ENCODE results near the gene TSPAN9. TPM values are rescaled to one million over a fixed set of nuclear protein-coding genes. Genes with fewer than 3 reads are reported as not detected.

TSPAN9 gene
- total RNA-seq, 1 donor from 2014 or later: 22.4 TPM

- DNase-seq (ENCODE audit: low spot score in 2 of 2) (no peak), FAIRE-seq (no peak)
Measured at GRCh38 chr12:3231399-3231876, 154.3 kb downstream of the TSPAN9 start.

DNA sequence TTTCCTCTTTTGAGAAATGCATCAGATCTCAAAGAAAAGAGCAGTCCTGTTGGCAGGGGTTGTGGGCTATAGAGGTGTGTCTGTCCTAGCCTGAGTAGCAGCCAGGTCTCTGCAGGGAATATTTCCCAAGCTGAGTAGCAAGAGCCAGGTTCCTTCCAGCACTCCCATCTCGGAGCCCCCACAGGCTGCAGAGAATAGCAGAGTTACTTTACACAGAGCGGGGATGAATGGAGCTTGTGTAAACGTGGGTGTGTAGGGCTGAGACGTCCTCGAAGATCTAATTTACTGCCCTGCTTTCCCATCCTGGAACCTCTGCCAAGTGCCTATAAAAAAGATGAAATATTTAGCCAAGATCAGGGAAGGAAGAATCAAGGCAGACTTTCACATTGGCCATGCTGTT is 156.6 kb downstream of the TSPAN9 start:
- no peak for DNase-seq (ENCODE audit: low spot score in 2 of 2)
- FAIRE-seq: no peak

GRCh38 chr12:3236345-3237187 is 159.4 kb downstream of the TSPAN9 start:
- FAIRE-seq (no peak), DNase-seq (ENCODE audit: low spot score in 2 of 2) (no peak)

DNA sequence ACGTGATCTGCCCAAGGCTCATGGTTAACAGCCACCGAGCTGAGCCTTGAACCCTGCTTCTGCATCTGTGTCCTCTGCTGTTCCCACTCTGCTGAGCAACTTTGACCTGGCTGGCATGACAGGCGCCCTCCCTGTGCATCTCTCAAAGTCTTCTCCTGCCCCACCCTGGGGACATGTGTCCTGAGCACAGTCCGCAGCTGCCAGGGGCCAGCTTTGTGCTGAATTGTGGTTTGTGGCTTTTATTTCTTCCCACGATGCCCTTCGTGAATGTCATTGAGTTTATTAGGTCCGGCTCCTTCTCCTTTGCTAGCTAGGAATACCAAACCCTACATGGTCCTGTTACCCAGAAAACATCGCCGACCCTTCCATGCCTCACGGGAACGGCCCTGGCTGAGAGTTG is 161.0 kb downstream of the TSPAN9 start:
- no peak for DNase-seq (ENCODE audit: low spot score in 2 of 2)
- FAIRE-seq: no peak

DNA sequence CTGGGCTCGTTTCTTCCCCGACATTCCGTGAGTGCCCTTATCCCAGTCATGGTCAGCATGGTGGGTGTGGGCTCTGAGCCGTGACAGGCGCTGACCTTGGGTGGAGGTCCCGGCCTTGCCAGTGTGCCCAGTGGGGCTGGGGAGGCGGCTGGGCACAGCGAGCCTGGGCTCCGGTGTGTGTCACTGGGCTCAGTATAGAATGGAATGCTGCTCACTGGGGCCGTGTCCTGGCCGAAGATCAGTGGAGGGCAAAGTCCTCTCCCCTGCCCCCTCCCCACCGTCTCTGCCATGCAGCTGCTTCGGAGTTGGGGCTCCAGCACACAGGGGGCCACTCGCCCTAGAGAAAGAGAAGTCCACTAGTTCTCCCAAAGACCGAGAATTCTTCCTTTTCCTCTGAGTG is 164.4 kb downstream of the TSPAN9 start:
- FAIRE-seq: no peak
- DNase-seq (ENCODE audit: low spot score in 2 of 2): no peak

DNA sequence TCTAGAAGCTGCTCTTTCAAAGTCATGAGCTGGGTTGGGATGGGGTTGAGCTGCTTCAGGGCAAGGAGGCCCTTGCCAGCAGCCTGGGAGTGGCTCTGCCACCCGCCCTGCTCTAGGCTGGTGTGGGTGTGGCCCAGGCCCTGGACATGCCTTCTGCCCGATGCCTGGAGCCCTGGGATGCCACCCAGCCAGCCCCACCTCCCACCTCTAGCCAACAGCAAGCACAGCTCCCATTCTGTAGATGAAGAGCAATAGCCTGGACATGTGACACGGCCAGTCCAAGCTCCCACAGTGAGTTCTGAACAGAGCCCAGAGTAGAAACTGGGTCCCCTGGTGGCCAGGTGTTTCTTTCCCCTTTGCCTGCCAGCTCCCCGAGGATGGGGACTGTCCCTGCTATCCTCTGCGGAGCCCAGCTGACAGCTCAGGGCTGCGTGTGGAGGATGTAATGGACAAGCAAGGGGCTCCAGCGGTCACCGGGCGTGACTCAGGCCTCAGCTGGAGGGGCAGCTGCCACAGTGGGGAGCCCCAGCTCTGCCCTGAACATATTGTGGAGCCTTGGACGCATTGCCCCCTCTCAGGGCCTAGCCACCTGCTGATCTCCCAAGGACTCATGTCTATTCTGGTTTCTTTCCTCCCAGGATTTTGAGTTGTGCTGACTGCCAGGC is 165.2 kb downstream of the TSPAN9 start:
- FAIRE-seq: no peak
- DNase-seq (ENCODE audit: low spot score in 2 of 2): no peak

- FAIRE-seq (no peak), DNase-seq (ENCODE audit: low spot score in 2 of 2) (no peak)
Measured at GRCh38 chr12:3243376-3244084, 166.4 kb downstream of the TSPAN9 start.

GRCh38 chr12:3244219-3244750 is 167.1 kb downstream of the TSPAN9 start:
- no peak for DNase-seq (ENCODE audit: low spot score in 2 of 2)
- no peak for FAIRE-seq

DNA sequence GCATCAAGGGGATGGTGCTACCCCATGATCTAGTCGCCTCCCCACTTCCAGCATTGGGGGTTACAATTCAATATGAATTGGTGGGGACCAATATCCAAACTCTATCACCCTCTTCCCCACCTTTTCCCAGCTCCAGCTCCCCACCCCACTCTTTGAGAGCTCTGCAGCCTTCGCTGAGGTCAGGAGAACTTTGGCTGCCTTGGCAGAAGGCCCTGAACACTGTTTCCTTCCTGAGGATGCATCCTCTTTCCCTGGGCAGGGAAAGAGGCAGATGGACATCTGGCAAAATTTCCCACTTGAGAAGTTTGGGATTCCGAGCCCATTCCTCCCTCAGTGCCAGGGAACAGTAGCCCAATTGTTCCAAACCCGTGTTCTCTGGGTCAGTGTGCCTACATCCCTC is 169.1 kb downstream of the TSPAN9 start:
- no peak for FAIRE-seq
- no peak for DNase-seq (ENCODE audit: low spot score in 2 of 2)

- DNase-seq (ENCODE audit: low spot score in 2 of 2) (no peak), FAIRE-seq (no peak)
Measured at GRCh38 chr12:3247077-3247476, 169.9 kb downstream of the TSPAN9 start.

GRCh38 chr12:3247629-3248161 is 170.5 kb downstream of the TSPAN9 start:
- DNase-seq (ENCODE audit: low spot score in 2 of 2) (no peak), FAIRE-seq (no peak)

DNA sequence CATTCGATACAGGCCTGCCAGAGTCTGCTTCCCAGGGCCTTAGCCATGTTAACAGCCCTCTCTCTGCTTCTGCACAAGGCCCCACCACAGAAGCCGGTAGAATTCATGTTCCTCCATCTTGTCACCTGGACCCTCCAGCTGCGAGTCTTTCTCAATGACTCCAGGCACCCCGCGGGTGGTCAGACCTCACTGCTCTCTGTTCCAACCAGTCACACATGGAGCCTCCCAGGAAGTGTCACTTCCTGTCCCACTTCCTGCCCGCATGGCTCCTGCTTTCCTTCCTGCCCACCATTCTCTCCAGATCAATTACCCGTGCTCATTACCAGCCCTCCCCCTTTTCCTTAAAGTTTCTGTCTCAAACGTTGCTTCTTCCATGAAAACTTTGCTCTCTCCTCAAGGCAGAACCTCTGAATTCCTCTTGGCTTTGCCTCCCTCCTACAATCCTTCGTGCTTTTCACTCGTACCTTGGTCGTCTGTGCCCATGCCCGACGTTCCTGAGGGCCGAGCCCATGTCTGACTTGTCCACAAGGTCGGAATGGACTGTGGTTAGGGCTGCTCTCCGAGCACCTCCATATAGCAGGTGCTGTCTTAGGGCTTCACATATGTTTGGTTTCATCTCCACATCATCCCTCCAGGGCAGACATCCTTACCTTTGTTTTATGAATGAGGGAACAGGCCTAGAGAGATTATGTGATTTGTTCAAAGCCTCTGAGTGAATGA is 172.1 kb downstream of the TSPAN9 start:
- FAIRE-seq: no peak

DNA sequence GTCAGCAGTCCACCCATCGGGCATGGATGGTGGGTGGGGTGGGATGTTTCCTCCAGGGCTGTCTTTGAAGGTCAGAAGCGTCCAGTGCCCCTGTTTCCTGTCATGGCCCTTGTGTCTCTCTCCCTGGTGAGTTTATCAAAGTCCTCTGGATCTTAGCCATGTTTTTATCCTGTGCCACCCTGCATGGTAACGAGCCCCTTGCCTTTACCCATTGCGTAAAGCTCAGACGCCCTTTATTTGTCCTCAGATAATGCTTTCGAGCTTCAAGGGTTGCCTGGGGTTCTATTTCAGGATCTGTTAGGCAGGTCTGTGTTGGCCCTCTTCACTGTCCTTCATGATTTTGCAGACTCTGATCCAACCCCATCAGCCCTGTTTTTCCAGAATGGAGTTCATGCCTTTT is 172.9 kb downstream of the TSPAN9 start:
- no peak for FAIRE-seq
- DNase-seq (ENCODE audit: low spot score in 2 of 2): no peak

More for the DNA sequence above, 172.1 kb downstream of the TSPAN9 start:
- no peak for DNase-seq (ENCODE audit: low spot score in 2 of 2)

DNA sequence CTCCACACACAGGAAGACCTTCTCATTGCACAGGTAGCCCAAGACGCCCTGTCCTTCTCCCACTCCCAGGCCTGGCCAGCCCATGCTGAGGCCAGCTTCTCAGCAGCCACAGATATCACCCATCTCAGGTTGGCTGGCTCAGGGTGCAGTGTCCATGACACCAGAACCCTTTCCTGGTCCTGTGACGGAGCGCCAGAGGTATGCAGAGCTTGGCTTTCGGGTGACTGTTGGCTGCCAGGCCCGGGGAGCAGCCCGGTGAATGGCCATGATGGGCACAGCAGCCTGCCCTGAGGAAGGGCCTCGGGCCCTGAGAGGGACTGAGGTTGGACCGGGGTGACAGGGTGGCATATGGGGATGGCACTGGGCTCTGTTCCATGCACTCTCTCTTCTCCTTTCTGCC is 173.4 kb downstream of the TSPAN9 start:
- DNase-seq (ENCODE audit: low spot score in 2 of 2): no peak
- no peak for FAIRE-seq

DNA sequence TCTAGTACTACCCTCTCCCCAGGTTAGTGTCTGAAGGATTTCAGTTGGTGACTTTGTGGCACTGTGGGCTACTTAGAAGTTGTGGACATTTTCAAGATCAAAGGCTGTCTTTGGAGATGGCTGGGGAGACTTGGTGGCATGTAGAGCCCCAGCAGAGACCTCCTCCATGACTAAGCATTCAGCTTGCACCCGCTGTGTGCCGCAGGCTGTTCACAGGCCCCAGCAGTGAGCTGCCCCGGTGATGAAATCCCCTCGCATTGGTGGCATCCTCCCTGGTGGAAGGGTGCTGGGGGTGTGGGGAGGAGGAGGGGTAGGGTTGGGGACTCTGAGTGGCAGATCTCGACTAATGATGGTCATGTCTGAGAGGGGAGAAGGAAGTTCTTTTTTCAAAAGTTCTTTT is 173.9 kb downstream of the TSPAN9 start:
- DNase-seq (ENCODE audit: low spot score in 2 of 2) (no peak), FAIRE-seq (no peak)

- no peak for DNase-seq (ENCODE audit: low spot score in 2 of 2)
- FAIRE-seq: no peak
Measured at GRCh38 chr12:3251691-3252090, 174.5 kb downstream of the TSPAN9 start.

- DNase-seq (ENCODE audit: low spot score in 2 of 2): peak; percentile 51 to 74
- no peak for FAIRE-seq
Measured at GRCh38 chr12:3252450-3252891, 175.3 kb downstream of the TSPAN9 start.

DNA sequence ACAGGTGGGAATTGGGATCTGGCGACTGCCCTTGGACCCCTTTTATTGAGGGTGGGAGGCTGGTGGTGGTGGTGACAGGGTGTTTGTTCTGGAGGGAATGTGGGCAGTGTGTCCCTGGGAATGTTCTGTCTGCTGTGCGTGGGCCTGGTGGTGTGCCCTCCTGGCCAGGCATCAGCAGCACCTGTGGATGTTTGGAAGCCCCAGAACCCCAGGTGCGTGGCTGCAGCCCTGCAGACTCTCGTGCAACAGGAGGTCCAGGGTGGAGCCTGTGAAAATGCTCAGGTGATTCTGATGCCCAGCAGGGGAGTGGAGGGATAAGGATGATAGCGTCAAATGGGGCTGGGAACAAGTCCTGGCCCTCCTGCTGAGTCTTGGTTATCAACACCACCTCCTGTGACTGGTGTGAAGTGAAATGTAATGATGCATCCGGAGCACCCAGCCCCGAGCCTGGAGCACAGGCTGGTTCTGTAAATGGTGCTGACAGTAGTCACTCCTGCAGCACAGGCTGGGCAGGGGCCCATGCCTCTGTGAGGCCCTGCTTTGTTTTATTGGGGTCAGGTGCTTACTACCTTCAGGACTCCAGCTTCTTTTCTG is 176.6 kb downstream of the TSPAN9 start:
- DNase-seq (ENCODE audit: low spot score in 2 of 2) (no peak), FAIRE-seq (no peak)

DNA sequence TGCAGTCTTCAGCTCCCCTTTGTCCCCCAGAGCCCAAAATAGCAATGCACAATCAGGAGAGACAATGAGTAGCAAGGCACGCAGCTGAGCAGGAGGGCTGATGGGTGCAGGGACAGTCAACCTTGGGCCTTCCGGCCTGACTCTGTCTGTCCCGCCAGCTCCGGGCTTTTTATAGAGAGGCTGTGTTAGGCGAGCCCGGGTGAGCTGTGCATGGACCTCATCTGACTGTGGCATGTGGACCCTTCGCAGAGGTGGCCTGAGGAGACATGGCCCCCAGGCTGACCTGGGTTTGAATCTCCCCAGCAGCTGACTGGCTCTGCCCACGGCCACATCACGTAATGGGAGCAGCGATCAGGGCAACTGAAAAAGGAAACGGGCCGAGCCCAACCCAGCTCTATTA is 177.9 kb downstream of the TSPAN9 start:
- DNase-seq (ENCODE audit: low spot score in 2 of 2) (no peak), FAIRE-seq (no peak)
